Bronchial epithelial cell (primary cell): ENCODE data around the gene LPAR4. TPM values are rescaled to one million over a fixed set of nuclear protein-coding genes. Genes with fewer than 3 reads are reported as not detected.

Source experiments
- DNase-seq: peaks from one replicate; pipeline ENCODE4 v3.0.0-alpha.2; 2010; ENCODE audit warnings: low read depth
- FAIRE-seq: peaks from 2 replicates; lab custom pipeline; 2011; peaks lifted over from hg19 to GRCh38; lab: Jason Lieb, UNC
- H3K27me3 ChIP-seq: 2 replicates; pipeline ENCODE4 v1.5.1; 2011; ENCODE audit warnings: low read length; ENCODE audit not compliant: control insufficient read depth, insufficient read depth
- H3K36me3 ChIP-seq: 2 replicates; pipeline ENCODE4 v1.5.1; 2011; ENCODE audit warnings: low read length; ENCODE audit not compliant: control insufficient read depth, insufficient read depth
- H3K4me3 ChIP-seq: 2 replicates; pipeline ENCODE4 v1.5.1; 2011; ENCODE audit warnings: mild to moderate bottlenecking, low read depth, low read length, control low read depth
- total RNA-seq: library from RNA; depleted of rRNA; stranded (reverse); fragments of >200 nt; gene quantifications from 2 replicates; pipeline ENCODE4 v1.2.1, GENCODE V29; 2014
- TF ChIP-seq, protein P1 (sequence below): IDR thresholded peaks from 2 replicates; pipeline ENCODE4 v1.5.1; 2011; ENCODE audit warnings: mild to moderate bottlenecking, moderate library complexity, low read length, control low read depth, inconsistent platforms; ENCODE audit not compliant: insufficient read depth, severe bottlenecking

The LPAR4 gene
- total RNA-seq, 1 donor from 2014 or later, result not detected

DNA sequence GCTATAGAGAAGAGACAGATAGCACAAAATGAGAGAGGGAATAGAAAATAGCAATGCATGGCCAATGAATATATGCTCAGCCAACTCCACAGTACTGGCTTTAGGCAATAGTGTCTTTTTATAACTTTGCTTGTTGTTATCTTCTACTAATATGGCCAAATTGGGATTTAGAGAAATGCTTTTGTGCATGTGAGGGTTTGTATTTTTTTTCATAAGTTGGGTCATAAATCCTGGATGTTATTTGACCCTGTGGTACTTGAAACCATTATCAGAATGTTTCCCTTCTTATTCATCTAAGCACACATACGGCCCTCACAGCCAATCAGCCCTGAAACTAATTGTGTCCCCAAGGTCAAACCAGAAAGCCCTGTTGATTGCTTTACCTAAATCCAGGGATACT lies 35.2 kb upstream of the LPAR4 start:
- Histone ChIP-seq H3K4me3 (no peak overlapping the region), H3K36me3 (no peaks in the 10 kb centered on the region), H3K27me3 (no peaks in the 10 kb centered on the region)
- no peak for FAIRE-seq
- no peak for DNase-seq
- TF ChIP-seq, protein P1, sequence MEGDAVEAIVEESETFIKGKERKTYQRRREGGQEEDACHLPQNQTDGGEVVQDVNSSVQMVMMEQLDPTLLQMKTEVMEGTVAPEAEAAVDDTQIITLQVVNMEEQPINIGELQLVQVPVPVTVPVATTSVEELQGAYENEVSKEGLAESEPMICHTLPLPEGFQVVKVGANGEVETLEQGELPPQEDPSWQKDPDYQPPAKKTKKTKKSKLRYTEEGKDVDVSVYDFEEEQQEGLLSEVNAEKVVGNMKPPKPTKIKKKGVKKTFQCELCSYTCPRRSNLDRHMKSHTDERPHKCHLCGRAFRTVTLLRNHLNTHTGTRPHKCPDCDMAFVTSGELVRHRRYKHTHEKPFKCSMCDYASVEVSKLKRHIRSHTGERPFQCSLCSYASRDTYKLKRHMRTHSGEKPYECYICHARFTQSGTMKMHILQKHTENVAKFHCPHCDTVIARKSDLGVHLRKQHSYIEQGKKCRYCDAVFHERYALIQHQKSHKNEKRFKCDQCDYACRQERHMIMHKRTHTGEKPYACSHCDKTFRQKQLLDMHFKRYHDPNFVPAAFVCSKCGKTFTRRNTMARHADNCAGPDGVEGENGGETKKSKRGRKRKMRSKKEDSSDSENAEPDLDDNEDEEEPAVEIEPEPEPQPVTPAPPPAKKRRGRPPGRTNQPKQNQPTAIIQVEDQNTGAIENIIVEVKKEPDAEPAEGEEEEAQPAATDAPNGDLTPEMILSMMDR, result no peak

DNA sequence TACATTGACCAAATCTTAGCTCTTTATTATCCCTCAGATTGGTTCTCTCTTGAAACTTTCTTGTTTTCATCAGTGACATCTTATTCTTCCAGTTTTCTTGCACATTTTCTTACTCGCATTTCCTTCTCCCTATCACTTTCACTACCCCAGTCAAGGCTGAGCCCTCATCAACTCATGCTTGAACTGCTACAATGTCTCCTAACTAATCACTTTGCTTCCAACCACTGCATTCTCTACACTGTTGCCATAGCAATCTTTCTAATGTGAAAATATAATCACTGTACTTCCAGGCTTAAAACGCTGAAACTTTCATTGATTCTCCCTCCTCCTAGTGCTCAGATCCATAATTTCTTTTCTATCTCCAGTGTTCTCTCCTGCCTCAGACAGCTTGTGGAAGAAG lies 22.2 kb upstream of the LPAR4 start:
- FAIRE-seq (no peak), DNase-seq (no peak)
- H3K27me3 ChIP-seq, result no peaks in the 10 kb centered on the region
- no peak overlapping the region for H3K4me3 ChIP-seq
- TF ChIP-seq, protein P1, result no peak
- no peaks in the 10 kb centered on the region for H3K36me3 ChIP-seq

GRCh38 chrX:78746496-78746895 lies 1.0 kb upstream of the LPAR4 start:
- Histone ChIP-seq H3K27me3 (no peaks in the 10 kb centered on the region), H3K36me3 (no peaks in the 10 kb centered on the region), H3K4me3 (no peak overlapping the region)
- TF ChIP-seq, protein P1, result no peak
- DNase-seq, result no peak
- FAIRE-seq, result no peak

- no peak for FAIRE-seq
- no peak for DNase-seq
- Histone ChIP-seq H3K27me3 (no peaks in the 10 kb centered on the region), H3K4me3 (no peak overlapping the region), H3K36me3 (no peaks in the 10 kb centered on the region)
- TF ChIP-seq, protein P1, result no peak
These were observed 451 bp downstream of the LPAR4 start for GRCh38 chrX:78747971-78748370.

DNA sequence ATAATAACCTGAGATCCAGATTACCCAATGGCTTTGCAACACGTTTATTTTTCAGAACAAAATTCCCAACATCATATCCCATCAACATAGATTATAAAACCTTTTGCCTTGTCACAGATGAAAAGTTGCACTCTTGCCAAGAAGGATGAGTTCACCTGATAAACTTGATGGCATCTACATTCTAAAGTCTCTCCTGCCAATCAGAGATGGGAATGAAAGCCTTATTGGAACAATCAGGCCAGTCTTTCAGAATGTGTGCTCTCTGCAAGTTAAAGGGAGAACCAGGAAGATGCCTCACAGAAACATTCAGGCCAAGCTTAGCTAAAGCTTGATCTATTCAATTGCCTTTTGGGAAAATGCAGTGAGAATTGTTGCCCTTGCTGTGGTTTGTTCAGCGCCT lies 1.3 kb downstream of the LPAR4 start:
- no peak overlapping the region for H3K4me3 ChIP-seq
- H3K36me3 ChIP-seq, result no peaks in the 10 kb centered on the region
- FAIRE-seq (peak; percentile 81), DNase-seq (no peak)
- H3K27me3 ChIP-seq, result no peaks in the 10 kb centered on the region
- TF ChIP-seq, protein P1, result no peak

DNA sequence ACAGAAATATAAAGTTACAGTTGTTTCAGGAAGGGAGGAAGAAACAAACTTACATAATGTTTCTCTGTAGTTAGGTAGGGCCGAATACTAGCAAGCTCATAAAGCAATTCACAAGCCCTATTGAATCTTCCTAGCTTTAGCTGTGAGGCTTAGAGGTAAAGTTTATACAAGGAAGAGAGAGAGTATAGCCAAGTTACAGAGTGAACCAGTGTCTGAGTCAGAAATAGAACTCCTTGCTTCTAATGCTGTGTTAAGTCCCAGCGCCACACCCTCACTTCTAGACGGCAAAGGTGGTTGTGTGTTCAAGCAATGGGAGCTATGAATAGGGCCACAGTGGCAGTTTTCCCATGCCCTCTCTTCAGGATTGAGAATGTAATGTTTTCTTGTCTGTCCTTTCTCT lies 6.1 kb downstream of the LPAR4 start:
- TF ChIP-seq, protein P1, result no peak
- Histone ChIP-seq H3K27me3 (no peaks in the 10 kb centered on the region), H3K4me3 (no peak overlapping the region), H3K36me3 (no peaks in the 10 kb centered on the region)
- FAIRE-seq (no peak), DNase-seq (no peak)
